ENCODE measurements around the gene VCP.

The VCP gene

GRCh38 chr9:35103660-35104191 is 31.3 kb upstream of the VCP start:
- DNase-seq (ENCODE audit: low spot score), result no peak

GRCh38 chr9:35102769-35103659 is 30.6 kb upstream of the VCP start, which contains the start of gene STOML2:
STOML2 (minus strand) TSS chr9:35103131; CDS start chr9:35103094, 37 bp downstream.
- DNase-seq (ENCODE audit: low spot score), result peak; percentile 99

- no peak for DNase-seq (ENCODE audit: low spot score)
Measured at GRCh38 chr9:35102465-35102768, 30.0 kb upstream of the VCP start.

- no peak for DNase-seq (ENCODE audit: low spot score)
Measured at GRCh38 chr9:35097573-35097972, 25.1 kb upstream of the VCP start.

- peak; percentile 91 for DNase-seq (ENCODE audit: low spot score)
Measured at GRCh38 chr9:35096035-35096849, 23.8 kb upstream of the VCP start, which contains the start of gene PIGO. PIGO (minus strand) TSS chr9:35096591; CDS start chr9:35095565, 1,026 bp downstream.

- no peak for DNase-seq (ENCODE audit: low spot score)
Measured at GRCh38 chr9:35091536-35091935, 19.1 kb upstream of the VCP start.

- DNase-seq (ENCODE audit: low spot score), result no peak
Measured at GRCh38 chr9:35089434-35089833, 17.0 kb upstream of the VCP start.

GRCh38 chr9:35085078-35085477 is 12.7 kb upstream of the VCP start:
- DNase-seq (ENCODE audit: low spot score), result no peak

- DNase-seq (ENCODE audit: low spot score), result peak; percentile 94
Measured at GRCh38 chr9:35079426-35080341, 7.3 kb upstream of the VCP start, which contains the start of gene FANCG. FANCG (minus strand) TSS chr9:35079942; CDS start chr9:35079524, 418 bp downstream.

GRCh38 chr9:35079041-35079425 is 6.6 kb upstream of the VCP start:
- DNase-seq (ENCODE audit: low spot score), result no peak

- no peak for DNase-seq (ENCODE audit: low spot score)
Measured at GRCh38 chr9:35078066-35078465, 5.6 kb upstream of the VCP start.

- DNase-seq (ENCODE audit: low spot score), result no peak
Measured at GRCh38 chr9:35076848-35077247, 4.4 kb upstream of the VCP start.

GRCh38 chr9:35075358-35075757 is 2.9 kb upstream of the VCP start:
- DNase-seq (ENCODE audit: low spot score), result no peak

GRCh38 chr9:35074791-35075190 is 2.4 kb upstream of the VCP start:
- no peak for DNase-seq (ENCODE audit: low spot score)

GRCh38 chr9:35074141-35074540 is 1.7 kb upstream of the VCP start:
- DNase-seq (ENCODE audit: low spot score), result no peak

GRCh38 chr9:35073279-35073612 is 821 bp upstream of the VCP start:
- DNase-seq (ENCODE audit: low spot score), result no peak

- peak; percentile 76 for DNase-seq (ENCODE audit: low spot score)
Measured at GRCh38 chr9:35071814-35072460, 488 bp downstream of the VCP start.

- DNase-seq (ENCODE audit: low spot score), result no peak
Measured at GRCh38 chr9:35070823-35071813, 1.3 kb downstream of the VCP start.

- DNase-seq (ENCODE audit: low spot score), result no peak
Measured at GRCh38 chr9:35069020-35069419, 3.4 kb downstream of the VCP start.

- no peak for DNase-seq (ENCODE audit: low spot score)
Measured at GRCh38 chr9:35067056-35067455, 5.4 kb downstream of the VCP start.
